HG02610 (cell line): ENCODE results near the gene CPNE7.
"Not testable (repeated sequence)": the region's sequence is repeated elsewhere in the genome, so short reads cannot be mapped to it uniquely, and the experiment has no call there.

Experiments
- ATAC-seq: cut with Tn5 transposase; IDR thresholded peaks from one replicate; pipeline ENCODE4 v1.9.1; 2021; ENCODE audit warnings: mild to moderate bottlenecking, moderate library complexity; ENCODE audit not compliant: unreplicated experiment

The CPNE7 gene

GRCh38 chr16:89565256-89565505, 10.4 kb upstream of the CPNE7 start:
- no peak for ATAC-seq

DNA sequence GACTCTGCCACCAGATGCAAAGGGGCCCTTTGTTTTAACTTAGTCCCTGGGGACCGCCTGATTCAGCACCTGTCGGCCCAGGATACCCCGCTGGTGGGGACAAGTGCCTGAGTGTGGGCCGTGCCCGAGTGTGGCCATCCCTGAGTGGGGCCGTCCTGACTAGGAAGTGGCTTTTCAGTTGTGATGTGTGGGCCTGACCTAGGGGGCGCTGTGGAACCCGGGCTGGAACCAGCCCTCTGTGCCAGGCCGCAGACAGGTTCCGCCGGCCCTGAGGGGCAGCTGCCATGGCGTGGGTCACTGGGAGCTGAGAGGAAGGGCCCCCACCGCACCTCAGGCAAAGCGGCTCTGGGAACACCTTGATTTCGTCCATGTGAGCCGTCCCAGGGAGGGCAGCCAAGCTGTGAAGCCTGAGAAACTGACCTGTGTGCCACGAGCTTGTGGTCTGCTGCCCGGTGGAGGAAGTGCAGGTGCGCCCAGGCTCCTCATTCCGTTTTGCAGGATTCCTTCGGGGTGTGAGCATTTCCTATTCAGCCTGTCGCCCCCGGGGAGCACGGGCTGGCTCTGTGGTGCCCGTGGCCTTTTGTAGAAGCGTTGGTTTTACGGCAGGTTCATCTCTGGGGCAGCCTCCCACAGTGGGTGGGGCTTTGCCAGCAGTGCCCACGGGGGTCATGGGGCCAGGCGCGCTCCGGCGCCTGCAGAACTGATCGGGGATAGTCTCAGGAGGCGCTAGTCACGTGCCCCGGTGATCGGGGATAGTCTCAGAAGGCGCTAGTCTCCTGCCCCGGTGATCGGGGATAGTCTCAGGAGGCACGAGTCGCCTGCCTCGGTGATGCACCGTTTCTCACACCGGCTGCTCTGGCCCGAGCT, 9.8 kb upstream of the CPNE7 start:
- ATAC-seq, result no peak

DNA sequence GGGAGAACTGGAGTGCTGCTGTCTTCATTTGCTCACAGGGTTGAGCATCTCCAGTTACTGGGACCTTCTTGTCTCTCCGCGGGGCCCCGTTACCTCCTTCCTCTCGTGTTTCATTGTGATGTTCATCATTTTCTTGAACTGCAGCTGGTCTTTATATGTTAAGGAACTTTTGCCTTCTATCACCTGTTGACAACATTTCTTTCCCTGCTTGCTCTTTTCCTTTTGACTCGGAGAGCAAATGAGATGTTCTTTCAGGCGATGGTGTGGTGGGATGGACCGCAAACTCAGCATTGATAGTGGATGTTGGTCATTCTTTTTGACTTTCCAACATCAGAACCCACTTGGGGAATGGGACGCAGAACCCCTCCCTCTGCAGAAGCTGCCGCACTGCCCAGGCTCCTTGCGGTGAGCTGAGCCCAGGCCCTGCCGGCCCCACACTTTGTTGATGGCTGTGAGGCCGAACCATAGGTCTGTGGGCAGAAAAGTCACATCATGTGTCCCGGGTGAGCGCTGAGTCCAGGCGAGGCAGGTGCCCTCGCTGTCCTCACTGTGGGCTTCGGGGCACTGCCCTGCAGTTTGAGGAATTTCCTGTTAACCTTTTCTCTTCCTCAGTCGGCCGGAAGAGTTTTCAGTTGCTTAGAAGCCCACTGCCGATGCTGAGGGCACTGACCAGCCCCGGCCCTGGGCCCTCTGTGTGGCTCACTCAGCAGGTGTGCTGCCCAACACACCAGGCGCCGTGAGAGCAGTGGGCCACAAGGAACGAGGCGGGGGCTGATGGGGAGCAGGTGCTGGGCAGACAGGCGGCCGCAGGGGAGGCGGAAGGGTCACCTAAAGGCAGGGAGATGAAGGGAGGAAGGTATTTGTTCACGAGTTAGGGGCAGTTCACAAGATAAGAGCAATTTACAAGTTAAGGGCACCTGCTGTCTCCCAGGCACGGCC, 7.6 kb upstream of the CPNE7 start:
- ATAC-seq, result no peak

GRCh38 chr16:89569506-89570341, 5.8 kb upstream of the CPNE7 start:
- no peak for ATAC-seq

DNA sequence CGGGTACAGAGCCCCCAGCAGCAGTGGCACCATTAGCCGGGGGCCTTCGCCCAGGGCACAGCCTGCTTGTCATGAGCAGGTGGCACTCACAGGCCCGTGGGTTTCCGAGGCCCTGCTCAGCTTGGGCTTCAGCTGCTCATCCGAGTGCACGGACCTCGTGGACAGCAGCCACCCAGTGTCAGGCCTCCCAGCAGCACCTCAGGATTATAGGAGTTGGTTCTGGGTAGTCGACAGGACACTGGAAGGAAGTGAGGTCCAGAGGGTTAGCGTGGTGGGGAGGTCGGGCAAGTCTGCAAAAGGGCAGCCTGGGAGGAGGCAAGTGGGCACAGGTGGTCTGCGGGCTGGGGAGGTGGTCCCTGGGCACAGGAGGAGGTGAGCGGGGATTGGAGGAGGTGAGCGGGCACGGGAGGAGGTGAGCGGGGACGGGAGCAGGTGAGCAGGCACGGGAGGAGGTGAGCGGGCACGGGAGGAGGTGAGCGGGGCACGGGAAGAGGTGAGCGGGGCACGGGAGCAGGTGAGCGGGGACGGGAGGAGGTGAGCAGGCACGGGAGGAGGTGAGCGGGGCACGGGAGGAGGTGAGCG, 5.1 kb upstream of the CPNE7 start:
- ATAC-seq, result no peak

- not testable (repeated sequence) for ATAC-seq
Measured at GRCh38 chr16:89570983-89571598, 4.5 kb upstream of the CPNE7 start.

- ATAC-seq, result no peak
Measured at GRCh38 chr16:89571636-89572035, 3.9 kb upstream of the CPNE7 start.

DNA sequence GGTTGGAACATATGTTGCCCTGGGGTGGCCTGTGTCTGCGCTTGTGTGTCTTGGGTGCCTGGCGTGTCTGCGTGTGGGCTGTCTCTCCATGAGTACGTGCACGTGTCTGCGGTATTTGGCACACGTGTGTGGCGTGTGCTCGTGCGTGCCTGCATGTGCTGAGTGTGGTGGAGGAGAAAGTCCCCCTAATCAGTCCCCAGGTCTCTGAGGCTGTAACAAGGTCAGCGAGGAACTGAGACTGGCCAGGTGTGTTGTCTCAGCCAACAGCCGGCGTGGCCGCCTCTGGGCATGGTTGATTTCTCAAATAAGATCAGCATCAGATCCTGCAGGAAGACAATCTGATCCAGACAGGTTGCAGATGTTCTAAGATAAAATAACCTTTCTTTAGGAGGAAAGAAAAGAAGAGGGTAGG, 3.5 kb upstream of the CPNE7 start:
- ATAC-seq, result no peak

DNA sequence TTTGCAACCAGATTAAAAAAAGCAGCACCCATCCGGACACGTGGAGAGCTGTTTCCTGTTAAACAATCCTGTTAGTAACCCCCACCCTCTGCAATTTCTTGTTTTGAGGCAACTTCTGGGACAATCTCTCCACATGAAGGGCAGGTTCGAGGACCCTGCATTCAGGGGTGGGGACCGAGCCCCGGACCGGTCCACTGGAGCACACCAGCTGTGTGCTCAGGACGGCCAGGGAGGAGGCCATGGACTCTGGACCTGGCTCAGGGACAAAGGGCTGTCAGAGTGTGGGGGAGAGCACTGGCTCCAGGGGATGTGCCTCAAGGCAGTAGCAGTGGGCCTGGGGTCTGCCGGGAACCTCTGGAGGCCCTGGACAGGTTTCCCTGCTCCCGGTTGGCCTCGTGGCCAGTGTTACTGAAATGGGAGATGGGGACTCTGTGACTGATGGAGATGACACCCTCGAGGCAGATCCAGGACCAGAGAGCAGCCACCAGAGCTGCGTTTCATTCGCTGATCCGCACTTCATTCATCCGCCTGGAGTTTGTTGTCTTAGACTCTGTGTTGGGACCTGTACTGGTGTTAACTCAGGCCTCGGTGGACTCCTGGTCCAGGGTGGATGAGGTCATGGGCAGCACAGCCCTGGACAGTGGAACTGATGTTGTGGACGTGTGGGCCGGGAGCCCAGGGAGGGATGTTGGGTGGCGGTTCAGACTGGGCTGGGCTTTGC, 2.9 kb upstream of the CPNE7 start:
- ATAC-seq, result no peak

- no peak for ATAC-seq
Measured at GRCh38 chr16:89573826-89574680, 1.5 kb upstream of the CPNE7 start.

GRCh38 chr16:89574681-89575246, 794 bp upstream of the CPNE7 start:
- no peak for ATAC-seq

- no peak for ATAC-seq
Measured at GRCh38 chr16:89576153-89577054, 846 bp downstream of the CPNE7 start.

GRCh38 chr16:89577055-89577759, 1.6 kb downstream of the CPNE7 start:
- no peak for ATAC-seq

GRCh38 chr16:89579351-89579750, 3.8 kb downstream of the CPNE7 start:
- ATAC-seq, result no peak

GRCh38 chr16:89581045-89581695, 5.6 kb downstream of the CPNE7 start:
- ATAC-seq, result no peak

- no peak for ATAC-seq
Measured at GRCh38 chr16:89581861-89582563, 6.5 kb downstream of the CPNE7 start.
